ENCODE data around the gene IPO13.

DNA sequence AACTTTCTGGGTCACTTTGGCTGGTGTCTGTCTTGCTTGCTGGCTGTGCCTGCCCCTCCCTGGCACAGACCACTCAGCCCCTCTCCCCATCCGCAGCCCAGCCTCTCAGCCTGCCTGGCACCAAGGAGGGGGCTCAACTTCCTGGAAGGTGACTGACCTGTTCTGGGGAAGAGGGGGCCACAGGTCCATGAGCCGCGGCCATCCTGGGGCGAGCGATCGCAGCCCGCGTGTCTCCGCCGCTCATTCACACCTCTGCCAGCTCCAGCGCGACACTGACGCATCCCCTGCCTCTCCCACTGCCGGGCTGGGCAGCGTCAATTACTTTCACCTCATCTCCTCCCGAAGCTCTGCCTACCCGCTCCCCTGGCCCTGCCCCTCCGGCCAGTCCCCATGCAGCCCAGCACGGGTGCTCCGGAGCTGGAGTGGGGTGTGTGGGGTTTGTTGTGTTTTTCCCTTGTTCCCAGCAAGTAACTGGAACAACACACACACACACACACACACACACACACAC, 70.2 kb downstream of the IPO13 start:
- TF ChIP-seq, protein P1, sequence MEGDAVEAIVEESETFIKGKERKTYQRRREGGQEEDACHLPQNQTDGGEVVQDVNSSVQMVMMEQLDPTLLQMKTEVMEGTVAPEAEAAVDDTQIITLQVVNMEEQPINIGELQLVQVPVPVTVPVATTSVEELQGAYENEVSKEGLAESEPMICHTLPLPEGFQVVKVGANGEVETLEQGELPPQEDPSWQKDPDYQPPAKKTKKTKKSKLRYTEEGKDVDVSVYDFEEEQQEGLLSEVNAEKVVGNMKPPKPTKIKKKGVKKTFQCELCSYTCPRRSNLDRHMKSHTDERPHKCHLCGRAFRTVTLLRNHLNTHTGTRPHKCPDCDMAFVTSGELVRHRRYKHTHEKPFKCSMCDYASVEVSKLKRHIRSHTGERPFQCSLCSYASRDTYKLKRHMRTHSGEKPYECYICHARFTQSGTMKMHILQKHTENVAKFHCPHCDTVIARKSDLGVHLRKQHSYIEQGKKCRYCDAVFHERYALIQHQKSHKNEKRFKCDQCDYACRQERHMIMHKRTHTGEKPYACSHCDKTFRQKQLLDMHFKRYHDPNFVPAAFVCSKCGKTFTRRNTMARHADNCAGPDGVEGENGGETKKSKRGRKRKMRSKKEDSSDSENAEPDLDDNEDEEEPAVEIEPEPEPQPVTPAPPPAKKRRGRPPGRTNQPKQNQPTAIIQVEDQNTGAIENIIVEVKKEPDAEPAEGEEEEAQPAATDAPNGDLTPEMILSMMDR (IDR thresholded peaks at IDR 0.05): no peak
- TF ChIP-seq POLR2A (IDR thresholded peaks at IDR 0.05): no peak
